Astrocyte (in vitro differentiated cells and primary cell): ENCODE data around the gene NEUROG1. TPM values are rescaled to one million over a fixed set of nuclear protein-coding genes. Genes with fewer than 3 reads are reported as not detected.

Source experiments
- DNase-seq: peaks from one replicate; pipeline ENCODE4 v3.0.0-alpha.2; 2010; ENCODE audit warnings: low read depth
- FAIRE-seq: peaks from 2 replicates; lab custom pipeline; 2011; peaks lifted over from hg19 to GRCh38; lab: Jason Lieb, UNC
- H2AFZ ChIP-seq: 2 replicates; pipeline ENCODE4 v1.6.0; 2012; ENCODE audit warnings: low read depth, low read length, inconsistent platforms
- H3K27ac ChIP-seq: 2 replicates; pipeline ENCODE4 v1.5.1; 2011; ENCODE audit warnings: low read depth, low read length, inconsistent platforms
- H3K27me3 ChIP-seq: 2 replicates; pipeline ENCODE4 v1.6.0; 2011; ENCODE audit warnings: low read length, inconsistent platforms; ENCODE audit not compliant: insufficient read depth
- H3K36me3 ChIP-seq: 2 replicates; pipeline ENCODE4 v1.5.1; 2011; ENCODE audit warnings: low read length, inconsistent platforms; ENCODE audit not compliant: insufficient read depth
- H3K4me1 ChIP-seq: 2 replicates; pipeline ENCODE4 v1.5.1; 2011; ENCODE audit warnings: low read length, inconsistent platforms; ENCODE audit not compliant: insufficient read depth
- H3K4me2 ChIP-seq: 2 replicates; pipeline ENCODE4 v1.6.0; 2012; ENCODE audit warnings: low read length, inconsistent platforms
- H3K4me3 ChIP-seq: 2 replicates; pipeline ENCODE4 v1.5.1; 2011; ENCODE audit warnings: low read depth, mild to moderate bottlenecking, low read length, inconsistent platforms; ENCODE audit not compliant: insufficient read depth
- H3K79me2 ChIP-seq: 2 replicates; pipeline ENCODE4 v1.6.0; 2012; ENCODE audit warnings: mild to moderate bottlenecking, low read length, inconsistent platforms; ENCODE audit not compliant: insufficient read depth
- H3K9ac ChIP-seq: 2 replicates; pipeline ENCODE4 v1.6.0; 2012; ENCODE audit warnings: mild to moderate bottlenecking, low read length, inconsistent platforms
- H3K9me3 ChIP-seq: 2 replicates; pipeline ENCODE4 v1.5.1; 2012; ENCODE audit warnings: low read depth, mild to moderate bottlenecking, low read length, inconsistent platforms; ENCODE audit not compliant: insufficient read depth
- H4K20me1 ChIP-seq: 2 replicates; pipeline ENCODE4 v1.6.0; 2012; ENCODE audit warnings: low read length, inconsistent platforms; ENCODE audit not compliant: insufficient read depth
- H3K27ac Mint-ChIP-seq: one replicate; pipeline ENCODE4 v1.8.0; 2021; ENCODE audit warnings: mild to moderate bottlenecking, mixed read lengths; ENCODE audit not compliant: unreplicated experiment
- H3K27me3 Mint-ChIP-seq: one replicate; pipeline ENCODE4 v1.8.0; 2021; ENCODE audit warnings: low read depth, mixed read lengths; ENCODE audit not compliant: unreplicated experiment
- H3K36me3 Mint-ChIP-seq: one replicate; pipeline ENCODE4 v1.8.0; 2021; ENCODE audit warnings: low read depth, mixed read lengths; ENCODE audit not compliant: unreplicated experiment
- H3K4me1 Mint-ChIP-seq: one replicate; pipeline ENCODE4 v1.8.0; 2021; ENCODE audit warnings: low read depth, mixed read lengths; ENCODE audit not compliant: unreplicated experiment
- H3K4me3 Mint-ChIP-seq: one replicate; pipeline ENCODE4 v1.8.0; 2021; ENCODE audit warnings: mild to moderate bottlenecking, moderate library complexity, mixed read lengths; ENCODE audit not compliant: unreplicated experiment
- H3K9me3 Mint-ChIP-seq: one replicate; pipeline ENCODE4 v1.8.0; 2021; ENCODE audit warnings: mild to moderate bottlenecking, mixed read lengths; ENCODE audit not compliant: unreplicated experiment
- EZH2 ChIP-seq: IDR thresholded peaks from 2 replicates; pipeline ENCODE4 v1.6.1; 2012; ENCODE audit warnings: mild to moderate bottlenecking, low read length, inconsistent platforms; ENCODE audit not compliant: insufficient read depth
- total RNA-seq: library from RNA; stranded (reverse); gene quantifications from 2 replicates; pipeline ENCODE4 v1.2.1, GENCODE V29; 2021
- TF ChIP-seq, protein P1 (sequence below): IDR thresholded peaks from 2 replicates; pipeline ENCODE4 v1.5.1; 2011; ENCODE audit warnings: low read depth, mild to moderate bottlenecking, inconsistent platforms, low read length, moderate library complexity; ENCODE audit not compliant: insufficient read depth

The NEUROG1 gene
- total RNA-seq, 1 donor from 2014 or later, result not detected

DNA sequence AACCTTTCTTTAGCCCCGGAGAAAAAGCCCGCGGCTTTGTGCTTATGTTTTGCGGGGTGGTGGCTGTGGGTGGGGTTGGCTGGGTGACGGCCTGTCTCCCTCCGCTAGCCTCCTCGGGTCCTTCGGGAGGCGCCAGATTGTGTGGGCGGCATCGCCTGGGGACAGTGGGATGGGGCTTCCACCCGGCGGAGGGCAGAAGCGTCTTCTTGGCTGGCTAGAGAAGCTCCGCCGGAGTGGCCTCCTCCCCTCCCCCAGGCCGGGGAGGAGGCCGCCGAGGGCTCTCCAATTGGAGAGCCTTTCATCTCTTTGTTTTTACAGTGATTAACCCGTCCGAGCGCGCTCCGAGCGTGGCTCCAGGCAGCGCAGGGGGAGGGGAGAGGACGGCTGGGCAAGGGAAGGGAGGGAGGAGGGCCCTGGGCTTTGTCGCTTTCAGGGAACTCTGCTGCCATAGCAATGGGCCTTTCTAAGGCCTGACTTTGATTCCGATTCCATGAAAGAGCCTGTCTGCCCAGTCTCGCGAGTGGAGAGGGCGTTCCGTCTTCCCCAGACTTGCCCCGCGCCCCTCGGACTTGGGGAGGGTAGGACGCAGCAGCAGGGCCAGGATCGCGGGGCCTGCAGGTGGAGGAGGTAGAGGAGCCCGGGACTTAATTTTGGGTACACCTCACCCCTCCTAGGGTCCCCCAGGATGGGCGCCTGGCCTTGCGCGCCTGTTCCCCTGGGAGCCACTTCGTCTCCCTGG, 46.9 kb downstream of the NEUROG1 start:
- DNase-seq, result peak; percentile 62
- Mint-ChIP-seq H3K4me3 (peak overlapping the region; percentile 34), H3K27ac (no peak overlapping the region), H3K4me1 (peaks cover 10% of the 10 kb centered on the region), H3K36me3 (peaks cover 3% of the 10 kb centered on the region), H3K27me3 (peaks cover 79% of the 10 kb centered on the region), H3K9me3 (no peaks in the 10 kb centered on the region)
- peak overlapping the region; percentile 87 for H2AFZ ChIP-seq
- peaks cover 28% of the 10 kb centered on the region for H3K4me1 ChIP-seq
- TF ChIP-seq, protein P1, sequence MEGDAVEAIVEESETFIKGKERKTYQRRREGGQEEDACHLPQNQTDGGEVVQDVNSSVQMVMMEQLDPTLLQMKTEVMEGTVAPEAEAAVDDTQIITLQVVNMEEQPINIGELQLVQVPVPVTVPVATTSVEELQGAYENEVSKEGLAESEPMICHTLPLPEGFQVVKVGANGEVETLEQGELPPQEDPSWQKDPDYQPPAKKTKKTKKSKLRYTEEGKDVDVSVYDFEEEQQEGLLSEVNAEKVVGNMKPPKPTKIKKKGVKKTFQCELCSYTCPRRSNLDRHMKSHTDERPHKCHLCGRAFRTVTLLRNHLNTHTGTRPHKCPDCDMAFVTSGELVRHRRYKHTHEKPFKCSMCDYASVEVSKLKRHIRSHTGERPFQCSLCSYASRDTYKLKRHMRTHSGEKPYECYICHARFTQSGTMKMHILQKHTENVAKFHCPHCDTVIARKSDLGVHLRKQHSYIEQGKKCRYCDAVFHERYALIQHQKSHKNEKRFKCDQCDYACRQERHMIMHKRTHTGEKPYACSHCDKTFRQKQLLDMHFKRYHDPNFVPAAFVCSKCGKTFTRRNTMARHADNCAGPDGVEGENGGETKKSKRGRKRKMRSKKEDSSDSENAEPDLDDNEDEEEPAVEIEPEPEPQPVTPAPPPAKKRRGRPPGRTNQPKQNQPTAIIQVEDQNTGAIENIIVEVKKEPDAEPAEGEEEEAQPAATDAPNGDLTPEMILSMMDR, result no peak
- no peak for TF ChIP-seq EZH2
- H3K36me3 ChIP-seq, result no peaks in the 10 kb centered on the region
- H3K27me3 ChIP-seq, result peaks cover 36% of the 10 kb centered on the region
- FAIRE-seq, result no peak
- H4K20me1 ChIP-seq, result no peaks in the 10 kb centered on the region
- H3K27ac ChIP-seq, result no peak overlapping the region
- peak overlapping the region; percentile 91 for H3K4me2 ChIP-seq
- no peaks in the 10 kb centered on the region for H3K79me2 ChIP-seq
- H3K9ac ChIP-seq, result peak overlapping the region; percentile 56
- peak overlapping the region; percentile 52 for H3K4me3 ChIP-seq
- H3K9me3 ChIP-seq, result peaks cover 4% of the 10 kb centered on the region

DNA sequence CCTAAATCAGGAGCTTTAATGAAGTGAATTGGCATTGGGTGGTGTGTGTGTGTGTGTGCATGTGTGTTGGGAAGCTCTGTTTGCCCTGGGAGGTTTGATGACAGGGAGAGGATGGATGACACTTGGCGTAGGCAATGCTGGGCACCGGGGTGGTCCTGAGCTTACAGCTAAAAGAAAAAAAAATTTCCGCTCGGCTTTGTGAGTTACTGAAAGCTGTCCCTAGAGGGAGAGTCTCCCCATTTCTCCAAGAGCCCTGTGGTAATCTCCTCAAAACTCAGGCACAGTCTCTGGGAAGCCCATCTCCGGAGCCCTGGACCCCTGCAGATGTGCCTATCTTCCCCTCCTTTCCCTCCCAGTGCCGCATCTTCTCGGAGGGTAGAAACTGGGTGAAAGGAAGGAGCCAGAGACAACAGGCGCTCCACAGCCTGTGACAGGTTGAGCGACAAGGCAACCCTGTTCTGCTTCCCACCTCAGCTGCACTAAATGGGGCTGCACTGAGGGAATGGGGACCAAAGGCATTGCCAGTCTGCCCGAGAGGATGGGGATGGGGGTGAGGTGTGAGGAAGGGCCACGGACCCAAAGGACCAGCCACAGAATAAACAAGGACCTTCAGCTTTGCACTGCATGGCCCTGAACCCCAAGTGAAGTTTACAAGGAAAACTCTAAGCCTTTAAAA, 47.8 kb downstream of the NEUROG1 start:
- Histone ChIP-seq H3K27me3 (peaks cover 36% of the 10 kb centered on the region), H3K79me2 (no peaks in the 10 kb centered on the region), H3K4me3 (peak overlapping the region; percentile 52), H3K4me2 (peak overlapping the region; percentile 91), H3K4me1 (peaks cover 20% of the 10 kb centered on the region), H3K36me3 (no peaks in the 10 kb centered on the region), H4K20me1 (no peaks in the 10 kb centered on the region), H3K27ac (no peak overlapping the region), H3K9me3 (peaks cover 4% of the 10 kb centered on the region), H2AFZ (no peak overlapping the region), H3K9ac (no peak overlapping the region)
- Mint-ChIP-seq H3K36me3 (peaks cover 3% of the 10 kb centered on the region), H3K9me3 (no peaks in the 10 kb centered on the region), H3K27me3 (peaks cover 87% of the 10 kb centered on the region), H3K27ac (no peak overlapping the region), H3K4me3 (peak overlapping the region; percentile 34), H3K4me1 (peaks cover 4% of the 10 kb centered on the region)
- FAIRE-seq, result no peak
- TF ChIP-seq, protein P1, result no peak
- TF ChIP-seq EZH2, result no peak
- no peak for DNase-seq

DNA sequence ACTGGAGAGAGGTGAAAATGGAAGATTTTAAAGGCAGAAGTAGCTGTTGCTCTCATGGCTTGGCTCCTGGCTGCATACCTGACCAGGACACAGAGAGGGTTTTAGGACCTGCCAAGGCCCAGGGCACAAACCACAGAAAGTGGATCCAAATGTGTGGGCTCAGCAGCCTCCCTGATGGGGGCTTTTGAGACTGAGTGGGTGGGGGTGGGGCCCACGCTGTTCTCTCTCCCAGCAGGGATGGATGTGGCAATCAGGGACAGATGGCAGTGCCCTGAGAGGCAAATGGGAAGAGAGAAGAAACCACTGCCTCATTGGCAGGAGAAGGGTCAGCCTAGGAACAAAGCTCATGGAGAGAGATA, 48.7 kb downstream of the NEUROG1 start:
- Histone ChIP-seq H3K27me3 (peaks cover 36% of the 10 kb centered on the region), H3K36me3 (no peaks in the 10 kb centered on the region), H3K4me1 (peaks cover 20% of the 10 kb centered on the region), H4K20me1 (no peaks in the 10 kb centered on the region), H3K9ac (no peak overlapping the region), H3K79me2 (no peaks in the 10 kb centered on the region), H3K4me2 (no peak overlapping the region), H3K4me3 (no peak overlapping the region), H2AFZ (no peak overlapping the region), H3K27ac (no peak overlapping the region), H3K9me3 (peaks cover 4% of the 10 kb centered on the region)
- H3K27me3 Mint-ChIP-seq, result peaks cover 82% of the 10 kb centered on the region
- peaks cover 3% of the 10 kb centered on the region for H3K36me3 Mint-ChIP-seq
- H3K9me3 Mint-ChIP-seq, result no peaks in the 10 kb centered on the region
- DNase-seq (no peak), FAIRE-seq (no peak)
- no peak overlapping the region for H3K27ac Mint-ChIP-seq
- no peak for TF ChIP-seq EZH2
- TF ChIP-seq, protein P1, result no peak
- H3K4me3 Mint-ChIP-seq, result no peak overlapping the region
- H3K4me1 Mint-ChIP-seq, result peaks cover 4% of the 10 kb centered on the region
